ENCODE measurements around the gene PLXNA2. TPM values are rescaled to one million over a fixed set of nuclear protein-coding genes. Genes with fewer than 3 reads are reported as not detected.
A peak's percentile ranks its signal among the peaks of the same experiment; 100 is the strongest.

The PLXNA2 gene
- total RNA-seq, 6 experiments from 2014 or later, result 20.9 to 29.9 (median 28.1) TPM

DNA sequence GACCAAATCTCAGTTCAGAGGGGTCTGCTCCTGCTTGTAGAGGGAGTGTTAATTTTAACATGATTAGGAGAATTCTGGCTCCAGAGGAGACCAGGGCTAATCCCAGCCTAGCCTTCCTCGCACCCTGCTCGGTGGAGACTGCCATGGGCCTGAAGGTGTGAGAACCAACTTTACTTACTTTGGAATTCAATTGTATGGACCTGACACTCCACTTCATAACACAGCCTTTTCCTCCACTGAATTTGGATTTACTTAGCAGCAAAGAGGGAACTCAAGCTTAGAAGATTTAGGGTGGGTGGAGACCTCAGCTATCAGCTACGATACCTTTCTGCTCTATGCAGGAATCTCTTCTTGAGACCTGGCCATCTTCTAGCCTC, 11.5 kb downstream of the PLXNA2 start:
- Mint-ChIP-seq H3K27ac (peak overlapping the region; percentile 68), H3K36me3 (ENCODE audit: low read depth) (peaks cover 18% of the 10 kb centered on the region; the same call in 1 of the 2 replicates), H3K4me1 (ENCODE audit: low read depth) (peaks cover 94% of the 10 kb centered on the region), H3K27me3 (ENCODE audit: insufficient read depth) (peaks cover 2% of the 10 kb centered on the region), H3K9me3 (no peaks in the 10 kb centered on the region), H3K4me3 (no peak overlapping the region; the same call in 1 of the 2 replicates)
- DNase-seq, result no peak
- TF ChIP-seq, protein P1, sequence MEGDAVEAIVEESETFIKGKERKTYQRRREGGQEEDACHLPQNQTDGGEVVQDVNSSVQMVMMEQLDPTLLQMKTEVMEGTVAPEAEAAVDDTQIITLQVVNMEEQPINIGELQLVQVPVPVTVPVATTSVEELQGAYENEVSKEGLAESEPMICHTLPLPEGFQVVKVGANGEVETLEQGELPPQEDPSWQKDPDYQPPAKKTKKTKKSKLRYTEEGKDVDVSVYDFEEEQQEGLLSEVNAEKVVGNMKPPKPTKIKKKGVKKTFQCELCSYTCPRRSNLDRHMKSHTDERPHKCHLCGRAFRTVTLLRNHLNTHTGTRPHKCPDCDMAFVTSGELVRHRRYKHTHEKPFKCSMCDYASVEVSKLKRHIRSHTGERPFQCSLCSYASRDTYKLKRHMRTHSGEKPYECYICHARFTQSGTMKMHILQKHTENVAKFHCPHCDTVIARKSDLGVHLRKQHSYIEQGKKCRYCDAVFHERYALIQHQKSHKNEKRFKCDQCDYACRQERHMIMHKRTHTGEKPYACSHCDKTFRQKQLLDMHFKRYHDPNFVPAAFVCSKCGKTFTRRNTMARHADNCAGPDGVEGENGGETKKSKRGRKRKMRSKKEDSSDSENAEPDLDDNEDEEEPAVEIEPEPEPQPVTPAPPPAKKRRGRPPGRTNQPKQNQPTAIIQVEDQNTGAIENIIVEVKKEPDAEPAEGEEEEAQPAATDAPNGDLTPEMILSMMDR (IDR thresholded peaks at IDR 0.05), result no peak

DNA sequence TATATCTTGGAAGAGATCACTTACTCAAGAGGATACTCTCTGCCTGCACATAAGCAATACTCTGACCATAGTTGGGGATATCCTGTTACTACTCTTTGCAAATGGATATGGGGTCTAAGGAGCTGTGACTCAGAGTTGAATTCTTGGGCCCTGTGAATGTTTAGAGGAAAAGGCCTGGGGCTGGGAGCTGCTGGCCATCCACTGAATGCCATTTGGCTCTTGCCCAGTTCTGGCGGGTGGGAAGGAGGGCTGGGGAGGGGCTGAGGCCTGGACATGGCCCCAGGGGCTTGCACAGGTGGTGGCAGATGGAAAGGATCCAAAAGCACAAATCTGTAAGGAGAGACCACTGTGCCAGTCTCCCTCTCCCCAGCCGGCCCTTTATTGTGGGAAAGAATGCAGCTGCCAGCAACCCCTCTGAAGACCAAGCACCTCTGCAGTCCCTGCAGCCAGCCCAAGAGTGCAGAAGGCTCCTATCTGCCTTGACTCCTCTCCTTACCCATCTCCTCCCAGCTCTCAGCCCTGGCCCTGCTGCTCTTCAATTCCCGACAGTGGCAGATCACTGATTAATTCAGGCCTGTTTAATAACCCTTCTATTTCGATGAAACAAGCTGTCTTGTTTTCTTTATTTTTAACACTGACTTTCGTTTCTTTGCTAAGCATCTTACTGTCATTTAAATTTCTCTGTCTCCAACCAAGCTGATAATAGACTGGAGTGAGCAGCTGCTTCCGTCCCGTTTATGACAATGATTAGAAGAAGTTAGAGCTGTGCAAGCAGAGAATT, 12.1 kb downstream of the PLXNA2 start:
- H3K9me3 Mint-ChIP-seq, result no peaks in the 10 kb centered on the region
- H3K27ac Mint-ChIP-seq, result peak overlapping the region; percentile 68
- H3K36me3 Mint-ChIP-seq (ENCODE audit: low read depth), result peaks cover 18% of the 10 kb centered on the region; the same call in 1 of the 2 replicates
- peak overlapping the region; percentile 0; the same call in 1 of the 2 replicates for H3K4me3 Mint-ChIP-seq
- peaks cover 1% of the 10 kb centered on the region for H3K27me3 Mint-ChIP-seq (ENCODE audit: insufficient read depth)
- TF ChIP-seq, protein P1 (IDR thresholded peaks at IDR 0.05), result no peak
- peak; percentile 77 for DNase-seq
- H3K4me1 Mint-ChIP-seq (ENCODE audit: low read depth), result peaks cover 92% of the 10 kb centered on the region

DNA sequence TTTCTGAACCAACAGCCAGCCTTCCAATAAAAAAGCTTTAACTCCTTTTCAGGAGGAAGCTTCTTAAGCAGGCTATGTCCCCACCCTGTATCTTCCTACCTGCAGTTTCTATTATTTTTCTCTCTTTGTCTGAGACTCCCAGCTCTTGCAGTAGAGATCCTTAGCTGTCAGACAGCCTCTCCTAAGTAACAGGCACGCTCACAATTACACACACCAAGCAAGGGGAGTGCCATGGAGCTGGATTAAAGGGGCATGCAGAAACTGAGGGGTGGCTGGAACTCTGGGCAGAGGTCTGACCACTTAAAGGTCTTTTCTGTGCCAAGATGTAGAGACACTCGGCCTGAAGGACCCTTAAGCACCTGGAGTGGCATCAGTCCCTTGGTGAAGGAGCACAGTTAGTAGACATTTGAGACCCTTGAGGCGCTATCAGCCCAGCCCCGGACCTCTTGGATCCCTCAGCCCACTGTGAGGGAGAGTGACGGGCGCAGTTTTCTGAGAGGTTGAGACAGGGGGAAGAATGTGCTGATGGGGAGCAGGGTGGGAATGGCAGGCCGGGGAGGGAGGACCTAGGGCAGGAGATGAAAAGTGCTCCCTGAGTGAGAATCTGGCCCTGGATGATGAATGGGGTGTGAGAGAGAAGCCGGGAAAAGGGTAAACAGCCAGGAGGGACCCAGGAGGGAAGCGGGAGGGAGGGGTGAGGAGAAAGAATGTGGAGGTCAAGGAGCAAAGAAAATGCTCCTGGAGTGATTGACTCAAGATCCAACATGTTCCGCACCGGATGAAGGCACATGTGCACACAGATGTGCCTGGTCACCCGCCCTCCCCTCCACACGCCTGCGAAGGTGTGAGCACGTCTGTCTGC, 13.3 kb downstream of the PLXNA2 start:
- Mint-ChIP-seq H3K27ac (peak overlapping the region; percentile 60), H3K9me3 (no peaks in the 10 kb centered on the region), H3K4me3 (no peak overlapping the region), H3K4me1 (ENCODE audit: low read depth) (peaks cover 81% of the 10 kb centered on the region), H3K36me3 (ENCODE audit: low read depth) (peaks cover 18% of the 10 kb centered on the region; the same call in 1 of the 2 replicates), H3K27me3 (ENCODE audit: insufficient read depth) (no peaks in the 10 kb centered on the region; the same call in 1 of the 2 replicates)
- no peak for DNase-seq
- TF ChIP-seq, protein P1 (IDR thresholded peaks at IDR 0.05), result no peak

DNA sequence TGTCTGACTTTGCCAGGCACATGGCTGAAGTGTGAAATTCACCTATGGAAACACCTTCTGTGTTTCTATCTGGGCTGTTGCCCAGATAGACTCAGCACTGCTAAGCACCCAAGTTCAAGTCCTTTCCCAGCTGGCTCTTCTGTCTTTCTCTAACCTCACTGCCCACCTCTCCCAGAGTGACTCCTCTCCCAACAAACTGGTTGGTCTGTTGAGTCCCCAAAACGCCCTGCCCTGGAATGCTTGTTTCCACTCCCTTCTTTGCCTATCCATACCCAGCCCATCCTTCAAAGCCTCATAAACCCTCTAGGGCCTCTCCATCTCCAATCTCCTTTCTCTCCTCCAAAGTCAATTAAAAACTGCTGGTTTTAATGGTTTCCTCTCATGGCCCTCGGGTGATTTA, 15.6 kb downstream of the PLXNA2 start:
- peaks cover 14% of the 10 kb centered on the region; the same call in 1 of the 2 replicates for H3K36me3 Mint-ChIP-seq (ENCODE audit: low read depth)
- H3K27ac Mint-ChIP-seq, result no peak overlapping the region; the same call in 1 of the 2 replicates
- H3K9me3 Mint-ChIP-seq, result no peaks in the 10 kb centered on the region
- DNase-seq, result no peak
- H3K4me3 Mint-ChIP-seq, result no peak overlapping the region
- no peaks in the 10 kb centered on the region for H3K27me3 Mint-ChIP-seq (ENCODE audit: insufficient read depth)
- TF ChIP-seq, protein P1 (IDR thresholded peaks at IDR 0.05), result no peak
- peaks cover 67% of the 10 kb centered on the region for H3K4me1 Mint-ChIP-seq (ENCODE audit: low read depth)

DNA sequence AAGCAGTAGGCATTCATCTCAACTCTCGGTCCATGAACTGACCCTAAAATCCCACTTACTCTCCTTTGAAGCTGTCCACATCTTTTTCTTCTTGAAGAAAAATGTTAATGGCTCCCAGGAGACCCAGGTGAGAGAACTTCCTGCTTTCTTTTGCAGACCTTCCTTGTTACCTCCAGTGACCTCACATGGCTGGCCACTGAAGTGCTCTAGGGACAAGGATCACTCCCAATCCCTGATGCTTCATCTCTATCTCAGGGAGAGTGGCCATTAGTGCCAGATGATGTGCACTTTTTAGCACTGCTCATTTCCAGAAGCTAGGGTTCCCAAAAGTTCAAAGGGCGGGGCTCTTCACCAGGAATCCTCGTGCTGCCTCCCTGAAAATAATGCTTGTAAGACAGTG, 16.2 kb downstream of the PLXNA2 start:
- H3K27me3 Mint-ChIP-seq (ENCODE audit: insufficient read depth), result no peaks in the 10 kb centered on the region
- TF ChIP-seq, protein P1 (IDR thresholded peaks at IDR 0.05), result no peak
- H3K27ac Mint-ChIP-seq, result no peak overlapping the region; the same call in 1 of the 2 replicates
- no peaks in the 10 kb centered on the region for H3K9me3 Mint-ChIP-seq
- H3K4me1 Mint-ChIP-seq (ENCODE audit: low read depth), result peaks cover 67% of the 10 kb centered on the region
- H3K4me3 Mint-ChIP-seq, result no peak overlapping the region
- peaks cover 14% of the 10 kb centered on the region; the same call in 1 of the 2 replicates for H3K36me3 Mint-ChIP-seq (ENCODE audit: low read depth)
- no peak for DNase-seq
